ENCODE results near the gene CHD1.

Gene CHD1

DNA sequence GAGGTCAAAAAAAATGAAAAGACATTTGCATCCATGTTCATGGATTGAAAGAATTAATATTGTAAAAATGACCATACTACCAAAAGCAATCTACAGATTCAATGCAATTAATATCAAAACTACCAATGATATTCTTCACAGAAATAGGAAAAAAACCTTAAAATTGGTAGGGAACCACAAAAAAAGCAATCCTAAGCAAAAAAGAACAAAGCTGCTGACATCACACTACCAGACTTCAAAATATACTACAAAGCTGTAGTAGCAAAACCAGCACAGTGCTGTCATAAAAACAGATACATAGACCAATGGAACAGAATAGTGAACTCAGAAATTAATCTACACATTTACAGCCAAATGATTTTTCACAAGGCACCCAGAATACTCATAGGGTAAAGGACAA, 121.0 kb downstream of the CHD1 start:
- no peak for DNase-seq (ENCODE audit: low spot score)

DNA sequence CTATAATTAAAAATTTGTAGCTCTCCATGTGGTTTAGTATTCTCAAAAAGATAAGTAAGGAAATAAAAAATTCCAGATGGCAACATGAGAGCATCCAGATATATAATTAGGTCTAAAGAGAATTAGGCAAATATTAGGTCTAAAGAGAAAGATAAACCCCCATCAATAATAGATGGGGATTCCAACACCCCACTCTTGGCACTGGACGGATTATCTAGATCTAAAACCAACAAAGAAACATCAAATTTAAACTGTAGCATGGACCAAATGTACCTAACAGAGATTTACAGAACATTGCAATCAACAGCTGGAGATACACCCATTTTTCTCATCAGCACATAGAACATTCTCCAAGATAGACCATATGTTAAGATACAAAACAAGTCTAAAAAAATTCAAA, 123.7 kb downstream of the CHD1 start:
- no peak for DNase-seq (ENCODE audit: low spot score)

DNA sequence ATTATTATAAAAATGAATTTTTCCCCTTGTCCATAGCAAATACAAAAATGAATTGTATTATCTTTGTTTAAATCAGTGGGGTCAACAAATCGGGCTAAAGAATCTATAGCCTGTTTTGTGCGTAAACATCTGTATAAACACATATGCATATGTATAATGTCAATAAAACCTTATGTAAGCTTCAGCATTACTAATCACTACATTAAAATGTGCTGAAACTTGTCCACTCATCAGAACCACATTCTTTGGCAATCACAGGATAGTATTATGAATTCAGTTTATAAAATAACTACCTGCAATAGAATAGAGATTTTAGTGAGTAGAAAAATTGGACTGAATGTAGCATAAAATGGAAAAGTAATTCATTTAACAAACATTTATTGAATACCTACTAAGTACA, 124.7 kb downstream of the CHD1 start:
- no peak for DNase-seq (ENCODE audit: low spot score)
